Activated CD8-positive, alpha-beta T cell treated with anti-CD3 and anti-CD28 coated beads for 36 hours (primary cell): ENCODE data around the gene EEF1A1. TPM values are rescaled to one million over a fixed set of nuclear protein-coding genes. Genes with fewer than 3 reads are reported as not detected.

Experiments
- ATAC-seq: fragments of 200-7000 bp; cut with Tn5 transposase; one replicate; pipeline ENCODE4 v1.10.0; 2021; ENCODE audit warnings: mild to moderate bottlenecking, moderate library complexity
- CTCF ChIA-PET: fragments of 350-600 bp; sonication (Branson Sonifier 250); formaldehyde crosslinking; loops from one replicate; lab custom pipeline; 2021; ENCODE audit warnings: antibody characterized with exemption; lab: Charles Lee
- POLR2A ChIA-PET: fragments of 350-600 bp; sonication (Branson Sonifier 250); formaldehyde crosslinking; loops from one replicate; lab custom pipeline; 2021; ENCODE audit warnings: antibody characterized with exemption; lab: Charles Lee
- DNase-seq: peaks from one replicate; pipeline ENCODE4 v3.0.0-alpha.2; 2020
- H3K27ac Mint-ChIP-seq: one replicate; pipeline ENCODE4 v1.8.0; 2021; ENCODE audit warnings: mild to moderate bottlenecking, mixed read lengths
- H3K27me3 Mint-ChIP-seq: one replicate; pipeline ENCODE4 v1.8.0; 2021; ENCODE audit warnings: mixed read lengths
- H3K36me3 Mint-ChIP-seq: one replicate; pipeline ENCODE4 v1.8.0; 2021; ENCODE audit warnings: low read depth, mixed read lengths
- H3K4me1 Mint-ChIP-seq: one replicate; pipeline ENCODE4 v1.8.0; 2021; ENCODE audit warnings: low read depth, mixed read lengths
- H3K4me3 Mint-ChIP-seq: one replicate; pipeline ENCODE4 v1.8.0; 2021; ENCODE audit warnings: mild to moderate bottlenecking, moderate library complexity, mixed read lengths
- H3K9me3 Mint-ChIP-seq: one replicate; pipeline ENCODE4 v1.8.0; 2021; ENCODE audit warnings: mixed read lengths
- intact Hi-C: fragments of 100-400 bp; cut with micrococcal nuclease; formaldehyde crosslinking; loops from one replicate; pipeline ENCODE4 v1.10.0; 2022
- total RNA-seq, 2 experiments: library from RNA; stranded (reverse); gene quantifications; one replicate each; pipeline ENCODE4 v1.2.3, GENCODE V29; 2021
- TF ChIP-seq, protein P1 (sequence below): fragments of 200-600 bp; IDR thresholded peaks from one replicate; pipeline ENCODE4 v1.8.0; 2022; ENCODE audit warnings: antibody characterized with exemption, mild to moderate bottlenecking

EEF1A1 gene
- total RNA-seq, 2 experiments from 2014 or later = 15,479 to 15,634 TPM

GRCh38 chr6:73505142-73505541, 15.7 kb downstream of the EEF1A1 start:
- TF ChIP-seq, protein P1, sequence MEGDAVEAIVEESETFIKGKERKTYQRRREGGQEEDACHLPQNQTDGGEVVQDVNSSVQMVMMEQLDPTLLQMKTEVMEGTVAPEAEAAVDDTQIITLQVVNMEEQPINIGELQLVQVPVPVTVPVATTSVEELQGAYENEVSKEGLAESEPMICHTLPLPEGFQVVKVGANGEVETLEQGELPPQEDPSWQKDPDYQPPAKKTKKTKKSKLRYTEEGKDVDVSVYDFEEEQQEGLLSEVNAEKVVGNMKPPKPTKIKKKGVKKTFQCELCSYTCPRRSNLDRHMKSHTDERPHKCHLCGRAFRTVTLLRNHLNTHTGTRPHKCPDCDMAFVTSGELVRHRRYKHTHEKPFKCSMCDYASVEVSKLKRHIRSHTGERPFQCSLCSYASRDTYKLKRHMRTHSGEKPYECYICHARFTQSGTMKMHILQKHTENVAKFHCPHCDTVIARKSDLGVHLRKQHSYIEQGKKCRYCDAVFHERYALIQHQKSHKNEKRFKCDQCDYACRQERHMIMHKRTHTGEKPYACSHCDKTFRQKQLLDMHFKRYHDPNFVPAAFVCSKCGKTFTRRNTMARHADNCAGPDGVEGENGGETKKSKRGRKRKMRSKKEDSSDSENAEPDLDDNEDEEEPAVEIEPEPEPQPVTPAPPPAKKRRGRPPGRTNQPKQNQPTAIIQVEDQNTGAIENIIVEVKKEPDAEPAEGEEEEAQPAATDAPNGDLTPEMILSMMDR = no peak
- Mint-ChIP-seq H3K27ac (no peak overlapping the region), H3K4me1 (no peaks in the 10 kb centered on the region), H3K9me3 (no peaks in the 10 kb centered on the region), H3K27me3 (no peaks in the 10 kb centered on the region), H3K36me3 (peaks cover 24% of the 10 kb centered on the region), H3K4me3 (no peak overlapping the region)
- ATAC-seq = no peak
- ChIA-PET POLR2A (interaction anchor here (1.1 to 15.1 kb wide), 3 partner anchors 7 to 44 kb away, joined by 3 to 194 read pairs (median 6); partner anchors contain the start of gene EEF1A1), CTCF (interaction anchor here (1.0 kb wide), 1 partner anchor 9 kb away, joined by 3 read pairs; no protein-coding TSS in a partner anchor)
- intact Hi-C loops = loop anchor here (5.0 kb wide), 1 partner anchor 43 kb away; the partner anchor contains the start of gene MTO1
- DNase-seq = no peak

- no peaks in the 10 kb centered on the region for H3K27me3 Mint-ChIP-seq
- DNase-seq (no peak), ATAC-seq (no peak)
- CTCF ChIA-PET = interaction anchor here (1.0 kb wide), 1 partner anchor 8 kb away, joined by 3 read pairs; no protein-coding TSS in a partner anchor
- H3K4me3 Mint-ChIP-seq = no peak overlapping the region
- H3K9me3 Mint-ChIP-seq = no peaks in the 10 kb centered on the region
- H3K4me1 Mint-ChIP-seq = no peaks in the 10 kb centered on the region
- TF ChIP-seq, protein P1 = no peak
- H3K27ac Mint-ChIP-seq = no peak overlapping the region
- POLR2A ChIA-PET = interaction anchor here (1.1 to 15.1 kb wide), 3 partner anchors 8 to 42 kb away, joined by 4 to 194 read pairs (median 6); partner anchors contain the start of gene EEF1A1
- peaks cover 24% of the 10 kb centered on the region for H3K36me3 Mint-ChIP-seq
- intact Hi-C loops = no loop called here
Measured at GRCh38 chr6:73504160-73504559, 16.7 kb downstream of the EEF1A1 start.

DNA sequence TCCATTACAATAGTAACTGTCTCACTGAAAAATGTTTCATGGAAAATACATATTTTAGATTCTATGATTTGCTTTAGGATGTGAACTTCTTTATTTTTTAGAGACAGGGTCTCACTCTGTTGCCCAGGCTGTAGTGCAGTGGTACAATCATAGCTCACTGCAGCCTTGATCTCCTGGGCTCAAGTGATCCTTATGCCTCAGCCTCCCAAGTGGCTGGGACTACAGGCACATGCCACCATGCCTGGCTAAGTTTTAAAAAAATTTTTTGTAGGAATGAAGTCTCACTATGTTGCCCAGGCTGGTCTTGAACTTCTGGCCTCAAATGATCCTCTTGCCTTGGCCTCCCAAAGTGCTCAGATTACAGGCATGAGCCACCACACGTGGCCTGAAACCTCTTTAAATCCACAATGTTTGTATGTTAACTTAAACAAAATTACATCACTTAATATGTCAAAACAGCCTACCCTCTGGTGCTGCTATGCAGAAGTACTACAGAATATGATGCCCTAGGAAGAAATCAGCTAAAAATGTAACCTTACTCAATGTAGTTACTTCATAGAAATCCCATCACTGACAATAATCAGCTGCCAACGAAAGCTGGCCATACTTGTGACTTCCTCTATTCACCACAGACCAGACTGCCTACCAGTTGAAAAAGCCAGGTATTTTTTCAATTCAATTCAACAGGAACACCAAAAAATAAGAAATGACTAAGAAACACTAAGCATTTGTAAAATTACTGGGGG, 17.6 kb downstream of the EEF1A1 start:
- no peaks in the 10 kb centered on the region for H3K9me3 Mint-ChIP-seq
- TF ChIP-seq, protein P1 = no peak
- ChIA-PET POLR2A (interaction anchor here (0.6 to 15.1 kb wide), 7 partner anchors 9 to 52 kb away, joined by 3 to 194 read pairs (median 4); partner anchors contain the start of gene CGAS), CTCF (no interaction called here)
- peaks cover 24% of the 10 kb centered on the region for H3K36me3 Mint-ChIP-seq
- peak overlapping the region; percentile 3 for H3K27ac Mint-ChIP-seq
- intact Hi-C loops = no loop called here
- no peaks in the 10 kb centered on the region for H3K27me3 Mint-ChIP-seq
- DNase-seq (no peak), ATAC-seq (no peak)
- H3K4me3 Mint-ChIP-seq = no peak overlapping the region
- H3K4me1 Mint-ChIP-seq = no peaks in the 10 kb centered on the region

DNA sequence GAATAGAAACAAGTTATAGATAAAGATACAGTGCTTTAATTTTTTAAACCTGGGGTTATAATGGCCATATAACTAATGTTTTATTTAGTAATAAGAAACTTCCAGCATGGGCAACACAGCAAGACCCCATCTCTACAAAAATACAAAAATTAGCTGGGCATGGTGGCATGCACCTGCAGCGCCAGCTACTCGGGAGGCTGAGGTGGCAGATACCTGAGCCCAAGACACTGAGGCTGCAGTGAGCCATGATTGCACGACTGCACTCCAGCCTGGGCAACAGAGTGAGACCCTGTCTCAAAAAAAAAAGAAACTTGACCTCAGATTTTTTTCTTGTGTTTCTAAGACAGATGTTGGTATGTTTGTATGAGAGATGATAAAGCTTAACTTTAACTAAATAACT, 22.9 kb downstream of the EEF1A1 start:
- Mint-ChIP-seq H3K27ac (no peak overlapping the region), H3K4me1 (no peaks in the 10 kb centered on the region), H3K36me3 (peaks cover 21% of the 10 kb centered on the region), H3K4me3 (no peak overlapping the region), H3K27me3 (no peaks in the 10 kb centered on the region), H3K9me3 (no peaks in the 10 kb centered on the region)
- intact Hi-C loops = no loop called here
- POLR2A ChIA-PET = interaction anchor here (0.7 to 15.1 kb wide), 2 partner anchors 14 to 34 kb away, joined by 7 to 194 read pairs; no protein-coding TSS in a partner anchor
- TF ChIP-seq, protein P1 = no peak
- ATAC-seq = no peak
- no peak for DNase-seq
- CTCF ChIA-PET = interaction anchor here (0.6 to 1.2 kb wide), 3 partner anchors 19 to 78 kb away, joined by 3 to 4 read pairs (median 3); no protein-coding TSS in a partner anchor

GRCh38 chr6:73491377-73491776, 29.5 kb downstream of the EEF1A1 start:
- TF ChIP-seq, protein P1 = no peak
- DNase-seq (no peak), ATAC-seq (no peak)
- intact Hi-C loops = no loop called here
- peaks cover 1% of the 10 kb centered on the region for H3K9me3 Mint-ChIP-seq
- POLR2A ChIA-PET = interaction anchor here (0.6 to 15.1 kb wide), 4 partner anchors 12 to 102 kb away, joined by 3 to 194 read pairs (median 4); no protein-coding TSS in a partner anchor
- CTCF ChIA-PET = no interaction called here
- no peaks in the 10 kb centered on the region for H3K27me3 Mint-ChIP-seq
- peaks cover 45% of the 10 kb centered on the region for H3K36me3 Mint-ChIP-seq
- H3K4me3 Mint-ChIP-seq = no peak overlapping the region
- peak overlapping the region; percentile 22 for H3K27ac Mint-ChIP-seq
- H3K4me1 Mint-ChIP-seq = peaks cover 2% of the 10 kb centered on the region
